Stomach (tissue), 9 donors: ENCODE data around the gene SCGB1A1. TPM values are rescaled to one million over a fixed set of nuclear protein-coding genes. Genes with fewer than 3 reads are reported as not detected.

Experiments
- DNase-seq, 2 donors: peaks; one replicate each; pipeline versions ENCODE4 v3.0.0 to v3.0.0-alpha.2; 2013 to 2019
- H3K27ac ChIP-seq, 5 donors: fragments of 200-600 bp in 4 of 5; sonication (generic) in 4 of 5; one replicate each; pipeline ENCODE4 v1.5.1; 2013 to 2019; ENCODE audit warnings: mild to moderate bottlenecking in 1 of 5, moderate library complexity in 1 of 5
- H3K27me3 ChIP-seq, 3 donors: fragments of 200-600 bp; sonication (generic); one replicate each; pipeline ENCODE4 v1.5.1; 2017 to 2019; ENCODE audit warnings: mixed run types in 1 of 3
- H3K36me3 ChIP-seq, 4 donors: fragments of 200-600 bp; sonication (generic); 1 replicate in 3 of 4; 2 replicates in 1 of 4; pipeline ENCODE4 v1.5.1; 2016 to 2019
- H3K4me1 ChIP-seq, 4 donors: fragments of 200-600 bp; sonication (generic); one replicate each; pipeline ENCODE4 v1.5.1; 2016 to 2019
- H3K4me3 ChIP-seq, 4 donors: fragments of 200-600 bp; sonication (generic) in 3 of 4; one replicate each; pipeline ENCODE4 v1.5.1; 2016 to 2019; ENCODE audit warnings: mild to moderate bottlenecking in 1 of 4
- H3K9me3 ChIP-seq, 4 donors: fragments of 200-600 bp; sonication (generic); one replicate each; pipeline ENCODE4 v1.5.1; 2016 to 2019
- CTCF ChIP-seq, 7 experiments: fragments of 450-650 bp in 4 of 7; fragments of 200-600 bp in 3 of 7; sonication (generic) in 3 of 7; IDR thresholded peaks; one replicate each; pipeline ENCODE4 v1.5.1; 2016 to 2019; ENCODE audit warnings: antibody characterized with exemption in 7 of 7, control low read depth in 2 of 7, mild to moderate bottlenecking in 1 of 7
- EP300 ChIP-seq: sonication (generic); formaldehyde crosslinking; IDR thresholded peaks from one replicate; pipeline ENCODE4 v1.6.1; 2017; ENCODE audit warnings: antibody characterized with exemption
- POLR2A ChIP-seq, 4 donors: fragments of 450-650 bp; IDR thresholded peaks; one replicate each; pipeline ENCODE4 v1.6.1; 2016; ENCODE audit warnings: antibody characterized with exemption in 4 of 4, control low read depth in 2 of 4, mild to moderate bottlenecking in 1 of 4, moderate library complexity in 1 of 4
- POLR2AphosphoS5 ChIP-seq, 3 donors: sonication (generic); formaldehyde crosslinking; IDR thresholded peaks; one replicate each; pipeline ENCODE4 v1.6.1; 2016; ENCODE audit warnings: antibody characterized with exemption in 3 of 3
- WGBS, 5 donors: extraction: QIAGEN DNeasy Blood & Tissue Kit in 3 of 5; methylation state at CpG; one replicate each; pipeline versions ENCODE4 v1.1.5 to v1.1.7; 2013 to 2018; 5-methylcytosine and 5-hydroxymethylcytosine counted together
- intact Hi-C: fragments of 100-400 bp; cut with DNase I; formaldehyde crosslinking; loops from one replicate; pipeline ENCODE4 v1.15.1; 2023; ENCODE audit warnings: low total_unique reads
- polyA plus RNA-seq, 3 donors: library from polyadenylated mRNA; stranded (reverse); fragments of 200-250 nt; gene quantifications; one replicate each; pipeline ENCODE4 v1.2.3, GENCODE V29; 2013
- total RNA-seq, 5 donors: library from RNA; depleted of rRNA; stranded (reverse); fragments of >200 nt; gene quantifications; one replicate each; pipeline versions ENCODE4 v1.1.0 to v1.2.3, GENCODE V29; 2014 to 2016
- donor health status: healthy with polysubstance abuse.
- donor health status: Bipolar disorder and iron deficiency.
- donor health status: healthy.

SCGB1A1 gene
- total and polyA plus RNA-seq, 8 donors: 2.6 to 53.9 (median 11.2) TPM; not detected in 5

- peaks cover 50 to 89% (median 71%) of the 10 kb centered on the region in 4 donors for H3K4me1 ChIP-seq
- DNase-seq: no peak
Observed at GRCh38 chr11:62399172-62399877, 19.5 kb upstream of the SCGB1A1 start.

GRCh38 chr11:62399878-62400266, 19.0 kb upstream of the SCGB1A1 start:
- H3K27ac ChIP-seq: peak overlapping the region; percentile 49 to 88 (median 81)
- 37 to 63% (median 61%) methylated on average over 4 to 7 of the region's 7 CpGs for WGBS, 5 donors
- intact Hi-C loops: loop anchor here (10.0 kb wide), 1 partner anchor 295 kb away; no protein-coding TSS in a partner anchor

More at GRCh38 chr11:62399172-62399877, 19.5 kb upstream of the SCGB1A1 start:
- 45 to 74% (median 65%) methylated on average over 7 to 10 of the region's 10 CpGs for WGBS, 5 donors
- H3K9me3 ChIP-seq: no peaks in the 10 kb centered on the region
- peak overlapping the region; percentile 49 to 88 (median 81) for H3K27ac ChIP-seq
- no peaks in the 10 kb centered on the region for H3K27me3 ChIP-seq
- TF ChIP-seq EP300: no peak
- TF ChIP-seq CTCF (IDR thresholded peaks at IDR 0.05): no peak
- TF ChIP-seq POLR2A (IDR thresholded peaks at IDR 0.05): no peak
- no peak for TF ChIP-seq POLR2AphosphoS5 (IDR thresholded peaks at IDR 0.05)
- no peaks in the 10 kb centered on the region for H3K36me3 ChIP-seq
- H3K4me3 ChIP-seq: no peak overlapping the region
- intact Hi-C loops: loop anchor here (10.0 kb wide), 1 partner anchor 295 kb away; no protein-coding TSS in a partner anchor

GRCh38 chr11:62400281-62400680, 18.6 kb upstream of the SCGB1A1 start:
- TF ChIP-seq POLR2A (IDR thresholded peaks at IDR 0.05): no peak
- TF ChIP-seq POLR2AphosphoS5 (IDR thresholded peaks at IDR 0.05): no peak
- no peak for TF ChIP-seq CTCF (IDR thresholded peaks at IDR 0.05)
- no peak for TF ChIP-seq EP300
- DNase-seq: no peak
- no peaks in the 10 kb centered on the region for H3K27me3 ChIP-seq
- H3K36me3 ChIP-seq: no peaks in the 10 kb centered on the region
- no peak overlapping the region for H3K4me3 ChIP-seq
- H3K9me3 ChIP-seq: no peaks in the 10 kb centered on the region
- peaks cover 47 to 80% (median 63%) of the 10 kb centered on the region in 4 donors for H3K4me1 ChIP-seq
- WGBS, 5 donors: 55 to 74% (median 67%) methylated on average over 4 to 6 of the region's 6 CpGs
- peak overlapping the region in 4 of 5 donors; percentile 80 to 88 (median 82) for H3K27ac ChIP-seq
- intact Hi-C loops: no loop called here

More at GRCh38 chr11:62399878-62400266, 19.0 kb upstream of the SCGB1A1 start:
- Histone ChIP-seq H3K36me3 (no peaks in the 10 kb centered on the region), H3K27me3 (no peaks in the 10 kb centered on the region), H3K4me3 (no peak overlapping the region), H3K9me3 (no peaks in the 10 kb centered on the region), H3K4me1 (peaks cover 50 to 84% (median 67%) of the 10 kb centered on the region in 4 donors)
- peak in 1 of 2 donors; percentile 88 for DNase-seq
- no peak for TF ChIP-seq POLR2AphosphoS5 (IDR thresholded peaks at IDR 0.05)
- TF ChIP-seq CTCF (IDR thresholded peaks at IDR 0.05): no peak
- no peak for TF ChIP-seq EP300
- no peak for TF ChIP-seq POLR2A (IDR thresholded peaks at IDR 0.05)

- DNase-seq: peak; percentile 54 to 95
- intact Hi-C loops: no loop called here
- no peaks in the 10 kb centered on the region for H3K9me3 ChIP-seq
- H3K36me3 ChIP-seq: no peaks in the 10 kb centered on the region
- TF ChIP-seq CTCF (IDR thresholded peaks at IDR 0.05): no peak
- no peak for TF ChIP-seq POLR2A (IDR thresholded peaks at IDR 0.05)
- peak; percentile 15 to 66 (median 48) for TF ChIP-seq POLR2AphosphoS5 (IDR thresholded peaks at IDR 0.05)
- peak; percentile 40 for TF ChIP-seq EP300
- H3K4me3 ChIP-seq: no peak overlapping the region
- 6 to 26% (median 25%) methylated on average over 9 of the region's 9 CpGs for WGBS, 5 donors
- H3K27ac ChIP-seq: peak overlapping the region in 4 of 5 donors; percentile 80 to 88 (median 82)
- no peaks in the 10 kb centered on the region for H3K27me3 ChIP-seq
- peaks cover 46 to 76% (median 59%) of the 10 kb centered on the region in 4 donors for H3K4me1 ChIP-seq
Observed at GRCh38 chr11:62400760-62401159, 18.1 kb upstream of the SCGB1A1 start.
